Body of pancreas (tissue), 4 donors: ENCODE measurements around the gene CDK5RAP3. TPM values are rescaled to one million over a fixed set of nuclear protein-coding genes. Genes with fewer than 3 reads are reported as not detected.
A peak's percentile ranks its signal among the peaks of the same experiment; 100 is the strongest.

Source experiments
- ATAC-seq: fragments of 150-250 bp; one replicate; pipeline ENCODE4 v1.9.1; 2016
- DNase-seq, 4 donors: peaks; one replicate each; pipeline ENCODE4 v3.0.0-alpha.2; 2019
- H3K27ac ChIP-seq, 4 donors: fragments of 200-600 bp; sonication (generic); 1 replicate in 3 of 4; 2 replicates in 1 of 4; pipeline versions ENCODE4 v1.5.1 to v1.6.1; 2016 to 2019; ENCODE audit warnings: mild to moderate bottlenecking in 1 of 4, mixed read lengths in 1 of 4, moderate library complexity in 1 of 4
- H3K27me3 ChIP-seq, 2 donors: fragments of 200-600 bp; sonication (generic); one replicate each; pipeline ENCODE4 v1.6.0; 2016; ENCODE audit warnings: mild to moderate bottlenecking in 1 of 2
- H3K36me3 ChIP-seq, 2 donors: fragments of 200-600 bp; sonication (generic); replicated peaks in 1 of 2; 2 replicates each; pipeline ENCODE4 v1.5.1; 2016; ENCODE audit warnings: low read depth in 2 of 2; ENCODE audit not compliant: insufficient read depth in 1 of 2
- H3K4me1 ChIP-seq: fragments of 200-600 bp; sonication (generic); one replicate; pipeline ENCODE4 v1.6.0; 2016
- H3K4me3 ChIP-seq, 2 donors: fragments of 200-600 bp; sonication (generic); 1 replicate in 1 of 2; 2 replicates in 1 of 2; pipeline ENCODE4 v1.5.1; 2016 to 2019
- H3K9me3 ChIP-seq, 3 donors: fragments of 200-600 bp; sonication (generic); 1 replicate in 2 of 3; 2 replicates in 1 of 3; pipeline ENCODE4 v1.5.1; 2016
- POLR2A ChIP-seq, 3 donors: fragments of 450-650 bp; IDR thresholded peaks; one replicate each; pipeline ENCODE4 v1.6.1; 2016; ENCODE audit warnings: antibody characterized with exemption in 3 of 3, mild to moderate bottlenecking in 2 of 3
- WGBS, 2 donors: methylation state at CpG; one replicate each; pipeline ENCODE4 v1.1.5; 2017; 5-methylcytosine and 5-hydroxymethylcytosine counted together
- intact Hi-C: fragments of 100-400 bp; cut with DNase I; formaldehyde crosslinking; loops from one replicate; pipeline ENCODE4 v1.15.1; 2023
- total RNA-seq, 2 donors: library from RNA; depleted of rRNA; stranded (reverse); fragments of >200 nt; gene quantifications; one replicate each; pipeline ENCODE4 v1.1.0, GENCODE V29; 2016
- TF ChIP-seq, protein P1 (sequence below), 7 experiments: fragments of 450-650 bp in 4 of 7; fragments of 200-600 bp in 3 of 7; sonication (generic) in 3 of 7; IDR thresholded peaks; one replicate each; pipeline ENCODE4 v1.5.1; 2016 to 2019; ENCODE audit warnings: antibody characterized with exemption in 7 of 7

Gene CDK5RAP3
- total RNA-seq, 2 donors from 2014 or later, result 209 to 588 TPM

DNA sequence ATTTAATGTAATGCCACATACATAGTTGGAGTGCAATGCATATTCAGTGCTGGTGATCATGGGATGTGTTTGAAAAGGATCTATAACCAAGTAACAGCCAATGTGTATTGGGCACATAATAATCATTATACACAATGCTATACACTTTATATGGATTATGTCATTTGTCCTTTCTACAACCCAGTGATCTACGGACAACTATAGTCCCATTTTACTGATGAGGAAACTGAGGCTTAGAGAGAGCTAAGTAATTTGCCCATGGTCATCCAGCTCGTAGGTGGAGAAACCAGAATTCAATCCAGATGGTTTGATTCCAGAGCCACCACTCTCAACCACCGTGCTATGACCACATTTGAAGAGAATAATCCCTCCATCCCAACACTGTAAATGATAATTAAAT lies 39.3 kb downstream of the CDK5RAP3 start:
- ATAC-seq, result no peak
- TF ChIP-seq, protein P1, sequence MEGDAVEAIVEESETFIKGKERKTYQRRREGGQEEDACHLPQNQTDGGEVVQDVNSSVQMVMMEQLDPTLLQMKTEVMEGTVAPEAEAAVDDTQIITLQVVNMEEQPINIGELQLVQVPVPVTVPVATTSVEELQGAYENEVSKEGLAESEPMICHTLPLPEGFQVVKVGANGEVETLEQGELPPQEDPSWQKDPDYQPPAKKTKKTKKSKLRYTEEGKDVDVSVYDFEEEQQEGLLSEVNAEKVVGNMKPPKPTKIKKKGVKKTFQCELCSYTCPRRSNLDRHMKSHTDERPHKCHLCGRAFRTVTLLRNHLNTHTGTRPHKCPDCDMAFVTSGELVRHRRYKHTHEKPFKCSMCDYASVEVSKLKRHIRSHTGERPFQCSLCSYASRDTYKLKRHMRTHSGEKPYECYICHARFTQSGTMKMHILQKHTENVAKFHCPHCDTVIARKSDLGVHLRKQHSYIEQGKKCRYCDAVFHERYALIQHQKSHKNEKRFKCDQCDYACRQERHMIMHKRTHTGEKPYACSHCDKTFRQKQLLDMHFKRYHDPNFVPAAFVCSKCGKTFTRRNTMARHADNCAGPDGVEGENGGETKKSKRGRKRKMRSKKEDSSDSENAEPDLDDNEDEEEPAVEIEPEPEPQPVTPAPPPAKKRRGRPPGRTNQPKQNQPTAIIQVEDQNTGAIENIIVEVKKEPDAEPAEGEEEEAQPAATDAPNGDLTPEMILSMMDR (IDR thresholded peaks at IDR 0.05), result no peak
- TF ChIP-seq POLR2A (IDR thresholded peaks at IDR 0.05), result no peak
- intact Hi-C loops, result loop anchor here (10.0 kb wide), 1 partner anchor 175 kb away; the partner anchor contains the start of genes LRRC46 and MRPL10
- Histone ChIP-seq H3K27me3 (no peaks in the 10 kb centered on the region), H3K27ac (no peak overlapping the region), H3K9me3 (no peaks in the 10 kb centered on the region), H3K36me3 (no peaks in the 10 kb centered on the region), H3K4me1 (peaks cover 8% of the 10 kb centered on the region), H3K4me3 (no peak overlapping the region)
- WGBS, 2 donors, result 80 to 85% methylated on average over 3 of the region's 3 CpGs
- no peak for DNase-seq

DNA sequence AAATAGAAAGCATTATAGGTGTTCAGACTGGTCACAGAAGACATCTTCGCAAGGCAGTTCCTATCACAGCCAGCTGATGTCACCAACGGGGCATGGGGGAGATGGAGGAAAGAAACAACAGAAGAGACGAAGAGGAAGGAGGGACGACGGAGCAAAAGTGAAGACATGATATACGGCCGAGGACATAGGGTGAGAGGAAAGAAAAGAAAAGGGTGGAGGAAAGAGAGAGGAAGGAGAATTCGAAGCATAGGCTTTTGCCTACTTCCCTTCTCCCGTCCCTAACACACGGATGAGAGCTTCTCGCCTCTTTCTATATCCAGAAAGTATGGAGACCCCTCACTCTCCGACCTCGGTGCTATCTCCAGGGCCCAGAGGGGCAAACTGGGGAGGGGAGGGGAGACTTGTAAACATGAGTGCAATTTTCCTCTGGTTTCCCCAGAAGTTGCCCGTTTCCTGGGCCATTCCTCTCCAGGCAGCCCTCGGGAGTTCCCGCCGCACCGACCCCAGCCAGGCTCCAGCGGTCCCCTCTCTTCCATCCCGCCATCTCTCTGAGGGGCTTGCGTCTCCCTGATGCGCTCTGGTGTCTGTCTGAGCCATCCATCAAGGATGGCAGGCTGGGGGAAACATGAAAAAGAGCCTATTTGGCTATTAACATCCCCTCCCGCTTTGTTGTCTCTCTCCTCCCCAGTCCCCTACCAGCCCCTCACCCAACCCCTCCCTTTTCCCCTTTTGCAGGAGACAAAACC lies 40.7 kb downstream of the CDK5RAP3 start:
- H3K36me3 ChIP-seq, result no peaks in the 10 kb centered on the region

DNA sequence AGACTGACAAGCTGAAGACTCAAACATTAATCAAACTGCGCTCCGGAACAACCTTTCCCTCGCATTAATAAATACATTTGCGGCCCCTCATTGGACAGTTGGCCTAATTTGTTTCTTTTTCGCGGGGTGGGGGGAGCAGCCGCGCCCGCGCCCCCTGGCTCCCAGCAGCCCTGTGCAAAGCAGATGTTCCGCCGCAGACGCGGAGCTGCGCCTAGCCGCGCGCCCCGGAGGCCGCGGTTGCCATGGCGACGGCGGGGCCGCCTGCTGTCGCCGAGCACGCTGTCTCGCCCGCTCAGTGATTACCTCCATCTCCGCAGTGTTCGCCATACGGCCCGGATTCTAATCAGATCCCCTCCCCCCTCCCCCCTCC lies 41.2 kb downstream of the CDK5RAP3 start:
- H3K4me1 ChIP-seq, result peaks cover 8% of the 10 kb centered on the region
- intact Hi-C loops, result loop anchor here (10.0 kb wide), 1 partner anchor 177 kb away; the partner anchor contains the start of genes LRRC46 and MRPL10
- H3K4me3 ChIP-seq, result no peak overlapping the region
- ATAC-seq, result peak; percentile 70
- H3K27me3 ChIP-seq, result no peaks in the 10 kb centered on the region
- TF ChIP-seq, protein P1 (IDR thresholded peaks at IDR 0.05), result no peak
- no peak for TF ChIP-seq POLR2A (IDR thresholded peaks at IDR 0.05)
- H3K9me3 ChIP-seq, result no peaks in the 10 kb centered on the region
- no peak overlapping the region for H3K27ac ChIP-seq
- peak; percentile 36 to 60 (median 47) for DNase-seq
- H3K36me3 ChIP-seq, result no peaks in the 10 kb centered on the region
- 0 to 1% methylated on average over 10 to 34 of the region's 34 CpGs for WGBS, 2 donors

More for the DNA sequence above, 40.7 kb downstream of the CDK5RAP3 start:
- peak in 2 of 4 donors; percentile 29 to 33 for DNase-seq
- Histone ChIP-seq H3K4me3 (no peak overlapping the region), H3K4me1 (peaks cover 8% of the 10 kb centered on the region), H3K9me3 (no peaks in the 10 kb centered on the region), H3K27me3 (no peaks in the 10 kb centered on the region), H3K27ac (no peak overlapping the region)
- intact Hi-C loops, result loop anchor here (10.0 kb wide), 1 partner anchor 177 kb away; the partner anchor contains the start of genes LRRC46 and MRPL10
- no peak for TF ChIP-seq POLR2A (IDR thresholded peaks at IDR 0.05)
- TF ChIP-seq, protein P1 (IDR thresholded peaks at IDR 0.05), result peak in 3 of 7 experiments; percentile 33 to 44 (median 38)
- WGBS, 2 donors, result 13 to 16% methylated on average over 23 of the region's 23 CpGs
- ATAC-seq, result no peak

DNA sequence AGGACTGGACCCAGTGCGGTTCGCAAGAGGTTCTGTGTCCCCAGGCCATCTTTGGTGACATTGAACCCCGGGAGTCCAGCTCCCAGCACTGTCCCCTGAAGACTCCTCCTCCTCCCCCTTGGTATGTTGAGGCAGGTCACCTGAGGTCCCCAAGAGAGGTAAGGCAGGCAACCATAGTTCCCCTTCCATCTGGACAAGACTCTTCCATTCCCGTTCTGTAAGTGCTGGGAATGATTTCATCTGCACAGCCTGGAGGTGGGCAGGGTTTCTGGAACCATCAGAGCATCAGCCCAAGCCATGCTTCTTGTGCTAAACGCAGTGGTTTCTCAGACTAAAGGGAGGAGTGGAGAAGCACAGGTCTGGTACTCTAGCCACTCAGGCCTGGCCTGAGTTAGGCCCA lies 41.7 kb downstream of the CDK5RAP3 start:
- Histone ChIP-seq H3K27me3 (no peaks in the 10 kb centered on the region), H3K4me1 (peaks cover 8% of the 10 kb centered on the region), H3K4me3 (no peak overlapping the region), H3K27ac (no peak overlapping the region), H3K9me3 (no peaks in the 10 kb centered on the region), H3K36me3 (no peaks in the 10 kb centered on the region)
- 32 to 51% methylated on average over 4 to 5 of the region's 5 CpGs for WGBS, 2 donors
- DNase-seq (no peak), ATAC-seq (peak; percentile 8)
- intact Hi-C loops, result loop anchor here (10.0 kb wide), 1 partner anchor 178 kb away; the partner anchor contains the start of genes LRRC46 and MRPL10
- TF ChIP-seq, protein P1 (IDR thresholded peaks at IDR 0.05), result no peak
- no peak for TF ChIP-seq POLR2A (IDR thresholded peaks at IDR 0.05)
